Measurements from ENCODE around the gene SYNRG.

Gene SYNRG

DNA sequence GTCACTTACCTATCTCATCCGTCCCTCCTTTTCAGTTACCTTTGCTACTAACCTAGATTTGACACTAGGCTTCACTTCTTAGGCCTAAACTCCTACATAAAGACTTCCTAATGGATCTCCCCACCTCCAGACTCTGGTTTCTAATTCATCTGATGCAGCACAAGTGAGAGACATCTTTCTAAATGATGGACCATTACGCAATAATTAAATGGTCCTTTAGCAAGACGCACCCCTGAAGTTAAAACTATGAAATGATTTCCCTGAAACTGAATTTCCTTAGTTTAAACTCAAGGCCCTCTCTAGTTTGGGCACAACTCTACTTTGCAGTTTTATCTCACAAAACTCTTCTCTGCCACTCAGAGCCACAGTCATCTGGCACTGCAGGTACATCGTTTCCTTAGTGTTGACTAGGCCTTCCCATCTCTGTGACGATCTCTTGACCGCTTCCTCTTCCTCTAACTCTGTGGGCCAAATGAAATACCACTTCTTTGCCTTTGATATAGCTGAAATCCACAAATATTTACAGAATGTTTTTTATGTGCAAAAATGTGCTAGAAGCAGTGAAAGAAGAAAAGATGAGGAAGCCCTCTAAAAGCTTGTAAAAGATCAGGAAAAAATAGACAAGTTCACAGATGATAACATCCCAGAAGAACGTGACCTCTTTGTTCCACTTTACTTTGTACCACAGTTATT is 3.3 kb downstream of the SYNRG start:
- no peak for DNase-seq

DNA sequence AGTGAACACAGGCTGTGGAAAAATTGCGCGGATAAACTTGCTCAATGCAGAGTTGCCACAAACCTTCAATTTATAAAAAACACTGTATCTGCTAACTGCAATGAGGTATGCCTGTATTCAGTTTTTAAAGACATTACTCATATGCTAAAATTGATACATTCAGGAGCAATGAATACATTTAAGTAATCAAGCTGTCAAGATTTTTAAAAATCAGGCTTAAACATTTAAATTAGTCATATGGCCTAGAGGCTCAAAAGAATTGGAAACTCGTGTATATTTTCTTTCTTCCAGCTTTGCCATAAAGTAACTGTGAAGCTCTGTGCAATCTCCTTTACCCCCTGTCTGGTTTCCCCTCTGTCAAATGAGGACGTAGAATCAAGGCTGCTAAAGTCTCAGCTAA is 4.1 kb downstream of the SYNRG start:
- no peak for DNase-seq

DNA sequence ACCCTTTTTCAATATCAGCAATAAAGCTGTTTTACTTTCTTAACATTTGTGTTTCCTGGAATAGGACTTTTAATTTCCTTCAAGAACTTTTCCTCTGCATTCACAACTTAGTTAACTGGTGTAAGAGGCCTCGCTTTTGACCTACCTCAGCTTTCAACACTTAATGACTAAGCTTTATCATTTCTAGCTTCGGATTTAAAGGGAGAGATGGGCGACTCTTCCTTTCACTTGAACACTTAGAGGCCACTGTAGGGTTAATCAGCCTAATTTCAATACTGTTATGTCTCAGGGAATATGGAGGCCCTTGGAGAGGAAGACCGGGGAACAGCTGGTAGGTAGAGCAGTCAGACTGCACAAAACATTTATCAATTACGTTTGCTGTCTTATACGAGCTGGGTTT is 4.7 kb downstream of the SYNRG start:
- no peak for DNase-seq

- DNase-seq: no peak
These were observed 11.1 kb downstream of the SYNRG start for GRCh38 chr17:37598145-37598544.

DNA sequence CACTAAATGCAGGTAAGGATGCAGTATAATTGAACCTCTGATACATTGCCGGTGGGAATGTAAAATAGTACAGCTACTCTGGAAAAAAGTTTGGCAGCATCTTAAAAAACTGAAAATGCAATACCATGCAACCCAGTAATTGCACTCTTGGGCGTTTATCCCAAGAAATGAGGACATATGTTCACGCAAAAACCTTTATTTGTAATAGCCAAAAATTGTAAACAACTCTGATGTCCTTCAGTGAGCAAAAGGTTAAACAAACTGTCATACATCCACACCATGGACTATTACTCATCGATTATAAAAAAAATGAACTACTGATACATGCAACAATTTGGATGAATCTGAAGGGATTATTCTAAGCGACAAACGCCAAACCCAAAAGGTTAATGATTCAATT is 16.9 kb downstream of the SYNRG start:
- no peak for DNase-seq

DNA sequence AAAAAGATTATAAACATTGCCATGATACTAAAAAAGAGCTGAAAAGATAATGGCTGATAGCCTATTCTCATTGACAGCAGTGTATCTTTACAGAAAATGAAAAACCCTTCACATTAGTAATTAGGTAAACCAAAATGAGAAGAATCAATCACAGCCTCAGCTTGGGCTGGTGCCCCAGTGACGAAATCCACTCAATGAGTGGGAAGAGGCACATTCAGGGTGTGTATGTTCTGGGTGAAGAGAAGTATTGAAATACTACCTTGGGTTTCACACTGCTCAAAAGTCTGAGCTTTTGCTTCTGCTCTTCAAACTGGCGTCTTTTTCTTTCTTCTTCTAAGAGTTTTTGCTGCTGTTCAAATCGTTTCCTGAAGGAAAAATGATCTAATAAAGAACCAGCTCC is 24.2 kb downstream of the SYNRG start:
- no peak for DNase-seq

DNA sequence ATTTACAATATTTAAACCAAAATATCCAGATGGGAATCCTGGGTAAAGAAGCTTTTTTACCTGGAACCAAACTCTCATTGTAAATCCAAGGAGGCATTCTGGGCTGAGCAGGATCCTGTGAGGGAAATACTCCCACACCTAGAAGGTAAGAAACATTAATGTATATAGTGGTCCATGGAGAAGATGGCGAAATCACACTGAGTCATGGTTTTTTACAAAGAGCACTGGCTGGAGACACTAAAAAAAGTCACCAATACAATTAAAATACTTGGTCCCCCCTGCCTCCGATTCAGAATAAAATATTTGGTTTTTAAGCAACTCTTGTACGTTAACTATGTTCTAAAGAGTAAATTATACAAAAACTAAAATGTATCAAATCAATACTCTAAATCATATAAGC is 32.9 kb downstream of the SYNRG start:
- no peak for DNase-seq

GRCh38 chr17:37574427-37574826 is 34.8 kb downstream of the SYNRG start:
- no peak for DNase-seq

GRCh38 chr17:37571674-37572073 is 37.5 kb downstream of the SYNRG start:
- no peak for DNase-seq

DNA sequence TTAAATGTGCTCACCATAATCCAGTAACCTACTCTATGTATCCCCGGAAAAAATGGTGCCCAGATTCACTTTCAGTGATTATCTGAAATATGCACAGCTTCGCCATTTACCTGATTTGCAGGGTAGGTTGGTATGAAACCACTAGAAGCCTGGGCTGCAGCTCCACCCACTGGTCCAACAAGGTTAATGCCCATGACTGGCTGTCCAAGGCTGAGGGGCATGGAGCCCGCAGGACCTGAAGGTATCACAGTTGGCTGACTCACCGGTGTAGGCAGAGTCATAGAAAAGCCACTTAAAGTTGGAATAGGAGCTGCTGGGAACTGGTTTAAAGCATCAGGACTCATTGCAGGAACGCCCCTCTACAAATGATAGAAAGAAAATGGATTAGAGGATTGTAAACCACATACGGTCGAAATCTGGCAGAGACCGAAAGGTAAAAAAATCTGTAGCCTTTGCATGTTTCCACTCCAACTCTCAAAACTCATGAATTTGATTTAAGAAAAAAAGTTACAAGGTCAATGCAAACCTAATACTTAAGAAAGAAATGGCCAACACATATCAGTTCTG is 38.6 kb downstream of the SYNRG start:
- DNase-seq: no peak

- no peak for DNase-seq
These were observed 40.7 kb downstream of the SYNRG start for GRCh38 chr17:37568350-37569053.

GRCh38 chr17:37567538-37567937 is 41.7 kb downstream of the SYNRG start:
- no peak for DNase-seq

GRCh38 chr17:37567137-37567536 is 42.1 kb downstream of the SYNRG start:
- no peak for DNase-seq

GRCh38 chr17:37564252-37564651 is 45.0 kb downstream of the SYNRG start:
- no peak for DNase-seq

DNA sequence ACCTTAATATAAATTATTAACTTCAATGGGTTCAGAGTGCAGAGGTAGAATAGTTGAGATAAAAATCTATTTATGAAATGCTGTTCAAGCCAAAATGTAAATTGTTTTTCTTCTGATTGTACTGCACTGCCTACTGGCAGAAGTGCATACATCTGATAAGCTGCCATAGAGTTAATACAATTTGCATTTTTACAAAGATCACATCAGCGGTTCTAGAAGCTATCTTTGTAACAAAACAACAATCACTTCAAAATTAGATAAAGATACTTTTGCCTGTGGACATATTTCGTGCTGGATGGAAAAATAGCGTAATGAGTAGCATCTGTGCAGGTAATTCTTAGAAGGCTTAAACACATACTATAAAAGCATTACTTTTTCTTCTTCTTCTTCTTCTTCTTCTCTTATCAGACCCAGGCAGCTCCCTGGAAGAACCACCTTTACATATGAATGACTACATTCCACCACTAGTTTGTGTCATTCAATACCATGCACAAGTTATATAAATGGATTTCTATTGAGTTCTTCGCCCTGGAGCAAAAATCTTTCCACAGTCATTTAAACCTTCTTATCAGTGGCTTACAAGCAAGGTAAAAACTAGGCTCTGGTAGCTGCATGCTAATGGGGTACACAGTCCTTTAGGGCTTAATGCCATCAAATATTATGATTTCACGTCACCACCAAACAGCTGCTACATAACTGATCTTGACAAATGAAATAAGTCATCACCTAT is 47.0 kb downstream of the SYNRG start:
- no peak for DNase-seq

DNA sequence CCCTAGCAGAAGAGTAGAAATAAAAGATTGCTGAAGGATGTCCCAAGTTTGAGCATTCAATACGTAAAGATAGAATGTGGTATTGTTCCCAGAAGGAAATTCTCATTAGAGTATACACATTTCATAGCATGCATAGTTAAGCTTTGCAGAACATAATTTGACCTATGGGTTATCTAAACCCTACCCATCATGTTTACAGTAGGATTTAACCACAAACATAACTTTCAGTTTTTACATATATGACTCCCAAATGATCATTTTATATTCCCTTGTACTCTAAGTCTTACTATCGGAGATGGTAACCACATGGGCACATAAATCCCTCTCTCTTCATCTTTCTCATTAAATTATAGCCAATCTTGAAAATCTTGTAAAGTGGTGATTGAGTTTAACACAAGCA is 50.9 kb downstream of the SYNRG start:
- DNase-seq: no peak

DNA sequence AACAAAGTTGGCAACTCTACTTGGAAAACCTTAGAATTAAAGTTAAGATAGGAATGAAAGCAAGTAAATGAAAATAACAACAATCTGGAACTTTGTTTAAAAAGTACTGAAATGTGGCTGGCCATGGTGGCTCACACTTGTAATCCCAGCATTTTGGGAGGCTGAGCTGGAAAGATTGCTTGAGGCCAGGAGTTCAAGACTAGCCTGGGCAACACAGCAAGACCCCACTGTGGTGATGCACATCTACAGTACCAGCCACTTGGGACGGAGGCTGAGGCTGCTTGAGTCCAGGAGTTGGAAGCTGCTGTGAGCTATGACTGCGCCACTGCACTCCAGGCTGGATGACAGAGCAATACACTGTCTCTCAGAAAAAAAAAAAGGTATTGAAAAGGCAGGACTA is 51.7 kb downstream of the SYNRG start:
- no peak for DNase-seq

GRCh38 chr17:37555386-37555785 is 53.8 kb downstream of the SYNRG start:
- no peak for DNase-seq

DNA sequence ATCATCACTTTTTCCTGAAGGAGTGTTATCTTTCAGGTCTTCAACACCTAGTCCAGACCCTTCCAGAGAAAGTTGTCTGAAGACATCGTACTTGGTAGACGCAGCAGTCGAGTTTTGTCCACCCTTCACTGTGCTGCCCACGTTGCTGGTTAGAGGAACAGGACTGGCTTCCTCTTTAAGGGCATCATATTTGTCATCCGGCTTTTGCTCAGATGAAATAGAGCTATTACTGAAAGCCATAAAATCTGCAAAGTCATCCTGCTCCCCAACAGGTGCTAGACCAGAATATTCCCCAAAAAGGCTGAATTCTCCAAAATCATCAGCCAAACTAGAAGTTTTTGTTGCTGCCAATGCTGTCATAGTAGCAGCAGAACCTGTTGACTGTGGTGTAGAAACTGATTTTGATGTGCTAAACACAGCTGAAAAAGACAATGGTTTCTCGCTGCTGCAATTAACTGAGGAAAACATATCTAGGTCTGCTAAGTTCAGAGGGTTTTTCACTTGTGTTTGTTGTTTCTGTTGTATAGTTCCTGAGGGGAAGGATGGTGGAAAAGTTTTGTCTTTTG is 55.7 kb downstream of the SYNRG start:
- DNase-seq: no peak

DNA sequence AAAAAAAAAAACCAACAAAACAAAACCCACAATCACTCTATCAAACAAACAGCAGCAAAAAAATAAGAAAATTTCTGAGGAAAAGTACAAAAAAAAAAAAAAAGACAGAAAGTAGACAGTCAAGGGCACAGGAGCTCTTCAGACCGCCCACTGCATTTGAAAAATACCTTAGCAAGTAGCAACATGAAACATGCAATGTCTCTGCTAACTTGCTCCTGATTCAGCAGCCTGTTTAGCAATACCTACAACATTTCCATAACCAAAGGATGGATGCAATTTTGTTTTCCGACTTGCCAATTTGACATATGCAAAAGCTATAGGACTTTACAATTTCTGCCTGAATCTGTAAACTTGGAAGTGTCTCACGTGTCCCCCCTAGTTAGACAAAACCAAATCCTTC is 57.4 kb downstream of the SYNRG start:
- DNase-seq: no peak

DNA sequence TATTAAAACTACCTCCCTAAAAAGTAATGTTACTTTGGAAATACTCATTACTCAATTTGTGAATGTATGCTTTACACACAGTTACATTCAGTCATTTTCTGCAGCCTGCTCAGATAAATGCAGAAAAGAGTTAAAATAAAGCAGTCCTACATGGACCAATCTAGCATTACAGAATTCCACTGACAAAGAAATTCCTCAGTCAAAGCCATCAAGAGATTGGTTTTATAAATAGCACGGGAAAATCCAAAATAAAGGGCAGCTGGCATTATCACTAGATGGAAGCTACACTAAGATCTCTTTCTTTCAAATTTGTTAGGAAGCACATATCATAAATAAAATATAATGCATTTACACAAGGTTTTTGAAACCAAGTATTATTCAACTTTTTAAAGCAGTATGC is 61.2 kb downstream of the SYNRG start:
- DNase-seq: no peak

- DNase-seq: no peak
These were observed 62.9 kb downstream of the SYNRG start for GRCh38 chr17:37546302-37546701.

DNA sequence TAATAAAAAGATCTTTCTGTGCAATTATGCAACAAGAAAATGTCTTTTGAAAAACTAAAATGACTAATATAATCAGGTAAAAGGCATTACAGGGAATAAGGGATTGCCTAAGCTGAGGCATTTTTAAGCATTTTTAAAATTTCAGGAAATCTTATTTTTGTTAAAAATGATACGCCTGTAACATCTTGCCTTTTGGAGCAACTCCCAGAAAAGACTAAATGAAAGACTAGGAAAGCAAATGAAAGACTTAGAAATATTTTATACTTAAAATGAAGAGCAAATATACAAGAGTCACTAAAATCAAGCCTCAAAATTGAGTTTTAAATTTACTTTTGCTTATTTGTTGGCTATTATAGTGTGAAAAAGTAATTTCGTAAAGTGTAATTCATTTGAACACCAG is 63.7 kb downstream of the SYNRG start:
- no peak for DNase-seq

Data from right kidney (tissue), 1 donor.